Activated naive CD4-positive, alpha-beta T cell treated with Interleukin-2 at 50 U/mL for 16 hours (primary cell): ENCODE results near the gene ELMO2.

ENCODE experiments used
- DNase-seq: peaks from one replicate; pipeline ENCODE4 v3.0.0-alpha.2; 2020

ELMO2 gene

DNA sequence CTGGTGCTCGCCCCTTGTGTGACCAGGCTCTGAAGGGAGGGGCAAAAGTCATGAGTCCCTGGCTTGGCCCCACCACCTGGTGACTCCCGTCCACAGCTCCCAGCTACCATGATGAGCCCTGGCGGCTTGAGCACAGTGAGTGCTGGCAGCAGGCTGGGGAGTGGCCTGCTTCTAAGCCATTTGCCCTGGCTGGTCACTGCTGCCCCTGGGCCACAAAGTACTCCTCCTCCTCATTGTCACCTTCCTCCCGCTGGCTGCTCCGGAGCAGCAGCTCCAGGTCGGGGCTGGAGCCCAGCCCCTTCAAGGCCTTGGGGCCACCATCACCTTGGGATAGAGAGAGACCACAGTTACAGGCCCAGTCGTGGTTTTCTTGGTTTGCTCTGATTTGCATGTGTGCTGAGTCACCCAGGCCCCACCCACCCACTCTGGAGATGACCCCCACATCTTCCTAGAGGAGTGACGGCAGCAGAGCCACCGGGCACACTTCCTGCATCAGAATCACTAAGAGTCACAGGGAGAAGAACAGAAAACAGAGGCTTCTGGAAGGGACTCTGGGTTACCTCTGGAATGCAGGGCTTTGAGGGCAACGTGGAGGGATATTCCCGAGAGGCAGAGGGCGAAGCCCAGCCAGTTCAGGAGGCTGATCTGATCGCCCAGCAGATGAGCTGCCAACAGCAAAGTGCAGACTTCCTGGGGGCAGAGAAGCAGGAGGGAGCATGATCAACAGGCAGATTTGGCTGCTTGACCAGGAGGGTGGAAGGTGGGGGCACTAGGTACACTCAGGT, 56.0 kb downstream of the ELMO2 start:
- no peak for DNase-seq

DNA sequence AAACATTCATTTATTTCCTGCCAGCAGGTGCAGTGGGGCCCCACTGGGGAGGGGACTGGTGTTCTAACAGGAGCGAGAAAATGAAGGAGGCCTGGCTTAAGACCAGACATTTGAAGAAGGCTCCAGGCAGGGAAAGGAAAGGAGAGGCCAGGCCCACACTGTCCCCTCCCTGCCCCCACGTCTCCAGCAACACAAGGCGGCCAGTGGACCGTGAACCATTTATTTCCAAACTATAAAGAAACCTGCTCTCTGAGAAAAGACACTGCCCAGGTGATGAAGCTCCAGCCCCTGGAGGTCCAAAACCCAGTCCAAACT, 56.7 kb downstream of the ELMO2 start:
- DNase-seq = no peak

DNA sequence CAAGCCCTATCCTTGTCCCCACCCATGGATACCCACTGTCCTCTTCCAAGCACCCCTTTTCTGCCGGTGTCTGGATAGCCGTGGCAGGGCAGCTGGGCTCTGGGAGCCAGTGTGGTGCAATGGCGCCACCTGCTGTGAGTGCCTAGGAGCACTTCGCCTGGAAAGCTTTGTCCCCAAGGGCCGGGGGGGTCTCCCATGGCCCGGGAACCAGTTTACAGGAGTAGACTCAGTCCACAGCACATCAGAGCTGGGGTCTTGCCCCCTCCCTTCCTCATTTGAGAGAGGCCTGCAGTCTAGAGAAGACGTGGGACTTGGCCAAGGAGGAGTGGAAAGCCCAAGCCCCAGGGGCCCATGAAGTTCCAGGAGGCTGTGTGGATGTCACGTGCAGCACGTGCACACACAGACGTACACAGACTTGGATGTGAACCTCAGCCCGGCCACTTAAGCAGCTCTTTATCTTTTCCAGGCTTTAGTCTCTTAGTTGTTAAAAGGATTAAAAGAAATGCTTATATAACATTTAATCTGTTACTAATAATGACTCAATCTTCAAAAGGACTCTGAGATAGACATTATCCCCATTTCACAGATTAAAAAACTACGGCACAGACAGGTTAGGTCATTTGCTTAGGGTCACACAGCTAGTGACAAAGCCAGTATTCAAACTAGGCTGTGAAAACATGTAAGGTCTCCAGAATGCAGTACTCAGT, 57.2 kb downstream of the ELMO2 start:
- DNase-seq = peak; percentile 48

DNA sequence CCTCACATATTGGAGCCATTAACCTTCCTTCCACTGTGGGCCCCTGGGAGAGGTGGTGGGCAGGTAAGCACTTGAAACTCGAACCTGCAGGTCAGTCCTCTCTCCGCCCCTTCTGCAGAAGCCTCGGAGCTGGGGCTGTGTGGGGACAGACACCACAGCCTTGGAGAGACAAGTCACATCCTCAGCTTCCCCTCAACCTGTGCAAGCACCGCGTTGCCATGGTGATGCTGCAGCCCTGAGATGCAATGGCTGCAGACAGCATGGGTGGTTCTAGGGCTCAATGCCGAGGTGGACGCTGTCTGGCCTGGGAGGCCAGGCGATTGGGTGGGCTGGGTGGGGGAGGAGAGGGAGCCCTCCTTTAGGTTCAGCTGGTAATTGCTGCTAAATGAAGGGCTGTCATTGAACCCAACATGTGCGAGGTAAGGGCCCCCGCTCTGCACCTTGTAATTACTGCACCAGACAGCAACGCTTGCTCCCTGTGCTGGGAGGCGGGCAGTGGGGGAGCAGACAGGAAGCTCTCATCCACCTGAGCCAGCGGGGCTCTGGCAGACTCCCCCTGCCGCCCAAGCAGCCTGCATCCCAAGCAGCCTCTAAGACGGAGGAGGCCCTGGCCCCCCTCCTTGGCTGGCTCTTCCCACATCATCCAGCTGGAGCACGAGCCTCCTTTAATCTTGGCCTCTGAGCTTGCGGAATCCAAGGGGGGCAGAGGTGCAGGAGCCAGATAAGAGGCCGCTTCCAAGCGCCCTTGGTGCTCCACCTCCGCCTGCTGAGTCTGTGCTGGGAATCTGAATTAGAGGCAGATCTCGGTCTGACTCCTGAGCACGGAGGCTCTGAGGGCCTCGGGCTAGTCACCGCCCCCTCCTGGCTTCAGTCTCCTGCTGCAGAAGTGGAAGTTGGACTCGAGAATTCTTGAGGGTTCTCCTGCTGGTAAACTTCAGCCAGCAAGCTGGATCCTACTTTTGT, 58.3 kb downstream of the ELMO2 start:
- no peak for DNase-seq

DNA sequence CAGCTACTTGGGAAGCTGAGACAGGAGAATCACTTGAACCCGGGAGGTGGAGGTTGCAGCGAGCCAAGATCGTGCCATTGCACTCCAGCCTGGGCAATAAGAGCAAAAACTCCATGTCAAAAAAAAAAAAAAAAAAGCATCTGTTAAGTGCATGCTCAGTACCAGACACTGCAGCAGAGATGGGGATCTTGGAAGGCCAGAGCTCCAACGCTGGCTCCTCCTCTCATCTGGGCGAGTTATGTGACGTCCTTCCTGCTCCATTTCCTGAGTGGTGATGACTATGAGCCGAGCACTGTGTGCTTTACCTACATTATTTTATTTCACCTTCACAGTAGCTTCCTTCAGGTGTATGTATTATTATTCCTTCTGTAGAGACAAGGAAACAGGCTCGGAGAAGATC, 59.6 kb downstream of the ELMO2 start:
- DNase-seq = no peak

DNA sequence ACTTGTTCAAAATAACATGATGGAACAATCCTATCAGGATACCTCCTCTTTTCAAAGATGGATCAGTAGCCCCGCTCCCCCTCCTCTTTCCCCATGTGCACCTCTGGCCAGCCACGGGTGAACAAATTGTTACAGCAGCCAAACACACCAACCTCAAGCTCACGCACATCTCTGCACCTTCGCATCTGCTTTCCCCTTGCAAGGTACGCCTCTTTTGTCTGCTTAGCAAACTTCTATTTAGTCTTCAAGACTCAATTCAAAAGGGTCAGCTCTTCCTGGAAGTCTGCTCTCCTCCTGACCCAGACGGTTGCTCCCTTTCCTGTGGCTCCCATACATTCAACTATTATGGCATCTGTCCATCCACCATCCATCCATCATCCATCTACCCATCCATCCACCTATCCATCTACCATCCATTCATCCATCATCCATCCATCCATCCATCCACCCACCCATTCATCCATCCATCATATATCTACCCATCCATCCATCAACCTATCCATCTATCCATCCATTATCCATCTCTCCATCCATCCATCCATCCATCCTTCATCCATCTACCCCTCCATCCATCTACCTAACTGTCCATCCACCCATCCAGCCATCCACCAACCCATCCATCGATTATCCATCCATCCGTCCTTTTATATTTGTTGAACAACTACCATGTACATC, 61.8 kb downstream of the ELMO2 start:
- DNase-seq = no peak

DNA sequence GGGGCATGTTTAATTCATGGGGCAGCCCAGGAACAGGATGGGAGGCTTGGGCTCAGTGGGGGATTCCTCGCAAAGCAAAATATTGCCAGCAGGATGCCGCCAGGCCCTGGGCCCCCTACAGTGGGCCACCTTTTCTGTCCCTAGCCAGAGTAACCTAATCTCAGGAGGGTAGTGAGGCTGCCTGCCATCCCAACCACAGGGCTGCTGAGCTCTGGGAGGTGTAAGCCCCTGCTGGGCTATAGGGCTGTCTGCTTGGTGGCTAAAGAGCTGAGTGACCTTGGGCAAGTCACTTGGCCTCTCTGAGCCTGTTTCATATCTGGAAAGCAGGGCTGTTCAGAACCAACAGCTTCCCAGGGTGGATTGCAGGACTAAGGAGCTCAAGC, 62.4 kb downstream of the ELMO2 start:
- no peak for DNase-seq

DNA sequence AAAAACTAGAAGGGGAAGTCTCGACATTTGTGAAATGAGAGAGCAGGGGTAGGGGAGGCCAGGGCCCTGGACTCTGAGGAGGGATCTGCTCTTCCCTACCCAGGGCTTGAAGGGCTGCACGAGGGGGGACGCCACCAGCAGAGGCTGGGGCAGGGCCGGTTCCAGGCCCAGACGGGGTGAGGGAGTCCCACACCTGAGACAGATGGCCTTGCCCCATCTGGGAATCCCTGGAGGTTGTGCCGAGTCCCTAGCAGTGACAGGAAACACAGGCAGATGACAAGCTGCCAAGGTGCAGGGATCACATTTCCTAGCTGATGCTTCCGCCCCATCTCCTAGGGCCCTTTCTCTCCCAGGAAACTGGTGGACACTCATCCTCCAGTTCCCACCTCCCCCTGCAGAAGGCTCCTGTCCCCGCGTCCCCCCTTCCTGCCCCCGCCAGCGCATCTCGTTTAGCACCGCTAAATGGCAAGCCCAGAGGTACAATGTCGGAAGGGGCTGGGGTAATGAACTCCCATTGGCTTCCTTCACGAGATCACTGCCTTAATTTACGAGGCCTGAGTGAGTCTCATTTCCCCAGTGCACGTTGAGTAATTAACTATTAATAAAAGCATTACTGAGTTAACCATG, 63.0 kb downstream of the ELMO2 start:
- DNase-seq = no peak

DNA sequence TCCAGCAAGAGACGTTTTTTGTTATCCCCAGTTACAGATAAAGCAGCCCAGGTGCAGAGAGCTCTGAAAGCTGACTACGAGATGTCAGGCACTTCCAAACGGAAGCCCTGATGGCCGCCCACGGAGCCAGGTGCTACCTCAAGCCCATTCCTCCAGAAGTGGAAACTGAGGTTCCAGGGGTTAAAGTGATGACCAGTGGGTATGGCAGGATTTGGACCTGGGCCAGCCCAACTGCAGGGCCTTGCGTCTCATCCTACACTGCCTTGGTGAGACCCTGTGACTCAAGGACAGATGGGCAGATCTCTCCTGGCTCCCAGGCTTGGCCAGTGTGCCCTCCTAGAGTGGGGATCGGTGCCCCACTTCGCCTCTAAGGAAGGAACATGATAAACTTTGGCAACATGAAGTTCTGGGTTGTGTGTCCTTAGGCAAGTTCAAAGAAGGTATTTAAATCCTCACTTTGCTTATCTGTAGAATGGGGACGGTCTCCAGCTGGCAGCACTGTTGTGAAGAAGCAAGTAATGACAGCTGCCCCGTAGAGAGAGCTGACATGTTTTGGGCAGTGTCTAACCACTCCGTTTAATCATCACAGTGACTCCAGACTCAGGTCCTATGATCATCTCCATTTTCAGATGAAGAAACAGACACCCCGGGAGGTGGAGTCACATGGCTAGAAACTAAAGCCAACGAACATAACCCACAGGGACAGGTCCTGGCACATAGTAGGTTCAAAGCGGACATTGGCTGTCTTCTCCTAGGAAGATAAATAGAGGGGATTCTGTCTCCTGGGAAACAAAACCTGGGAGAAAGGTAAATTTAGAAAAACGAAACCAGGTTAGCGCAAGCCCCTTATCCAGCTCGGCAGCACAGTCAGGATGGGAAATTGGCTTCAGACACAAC, 63.7 kb downstream of the ELMO2 start:
- DNase-seq = no peak

DNA sequence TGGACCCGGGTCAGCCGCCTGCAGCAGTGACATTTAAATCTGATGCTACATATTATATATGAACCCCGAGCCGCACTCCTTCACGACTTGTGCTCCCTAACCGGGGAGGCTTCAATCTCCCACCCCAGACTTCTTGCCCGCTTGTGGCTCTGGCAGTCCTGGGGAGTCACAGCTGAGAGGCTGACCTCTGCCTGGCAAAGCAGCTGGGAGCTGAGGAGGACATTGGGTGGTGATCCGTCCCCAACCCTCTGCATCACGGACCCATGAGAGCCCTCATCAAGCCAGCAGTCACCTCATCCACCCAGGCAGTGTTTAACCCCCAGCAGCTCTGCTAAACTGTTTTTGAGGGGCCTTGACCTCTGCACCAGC, 64.4 kb downstream of the ELMO2 start:
- DNase-seq = no peak

DNA sequence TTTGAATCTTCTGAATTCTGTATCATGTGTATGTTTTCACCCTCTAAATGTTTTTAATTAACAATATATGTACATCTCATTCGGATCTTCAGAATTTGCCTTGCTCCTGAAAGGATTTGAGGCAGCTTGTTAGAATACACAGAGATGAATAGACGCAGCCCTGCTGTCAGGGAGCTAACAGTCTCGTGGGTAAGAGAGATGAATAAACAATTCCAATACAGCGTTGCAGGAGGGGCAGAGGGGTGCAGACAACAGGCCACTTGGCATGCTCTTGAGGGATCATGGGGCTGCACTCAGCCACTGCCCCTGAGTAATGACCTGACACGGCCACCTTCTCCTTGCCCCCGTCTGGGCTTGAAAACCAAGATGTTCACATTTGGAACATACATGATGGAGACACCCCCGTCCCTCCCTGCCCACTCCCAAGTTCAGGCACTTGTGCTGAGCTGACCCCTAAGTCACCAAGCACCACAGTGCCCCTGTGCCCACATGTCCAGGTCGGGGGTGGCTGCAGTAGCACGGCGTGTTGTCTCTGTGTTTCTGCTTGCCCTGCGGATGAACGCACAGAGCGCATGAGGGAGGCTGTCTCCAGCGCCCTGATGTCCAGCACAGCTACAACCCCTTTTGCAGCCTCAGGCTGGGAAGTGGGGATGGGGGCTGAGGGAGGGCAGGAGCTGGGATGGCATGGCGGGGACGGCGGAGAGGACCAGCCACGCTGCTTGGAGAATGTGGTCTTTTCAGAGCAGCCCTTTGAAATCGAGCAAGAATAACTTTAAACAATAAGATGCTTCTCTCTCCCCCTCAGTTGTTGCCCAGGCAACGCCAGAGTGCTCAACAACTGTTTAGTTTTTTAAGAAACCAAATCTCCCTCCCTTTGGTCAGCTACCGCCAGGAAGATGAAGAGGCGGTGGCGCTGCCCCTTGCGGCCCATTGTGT, 65.1 kb downstream of the ELMO2 start:
- DNase-seq = no peak

DNA sequence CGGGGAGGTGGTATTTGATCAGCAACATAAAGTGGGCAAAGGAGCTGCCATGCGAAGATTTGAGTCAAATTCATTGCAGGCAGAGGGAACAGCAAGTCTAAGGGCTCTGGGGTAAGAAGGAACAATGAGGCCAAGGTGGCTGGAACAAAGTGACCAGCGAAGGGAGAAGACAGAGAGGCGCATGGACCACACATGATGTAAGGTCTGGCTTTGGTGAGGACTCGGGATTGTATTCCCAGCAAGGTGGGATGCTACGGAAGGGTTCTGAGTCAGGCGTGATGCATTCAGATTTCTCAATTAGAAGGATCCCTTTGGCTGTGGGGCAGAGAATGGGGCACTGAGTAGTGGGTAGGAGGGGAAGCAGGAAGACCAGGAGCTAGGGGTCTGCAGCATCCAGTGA, 67.4 kb downstream of the ELMO2 start:
- DNase-seq = no peak

DNA sequence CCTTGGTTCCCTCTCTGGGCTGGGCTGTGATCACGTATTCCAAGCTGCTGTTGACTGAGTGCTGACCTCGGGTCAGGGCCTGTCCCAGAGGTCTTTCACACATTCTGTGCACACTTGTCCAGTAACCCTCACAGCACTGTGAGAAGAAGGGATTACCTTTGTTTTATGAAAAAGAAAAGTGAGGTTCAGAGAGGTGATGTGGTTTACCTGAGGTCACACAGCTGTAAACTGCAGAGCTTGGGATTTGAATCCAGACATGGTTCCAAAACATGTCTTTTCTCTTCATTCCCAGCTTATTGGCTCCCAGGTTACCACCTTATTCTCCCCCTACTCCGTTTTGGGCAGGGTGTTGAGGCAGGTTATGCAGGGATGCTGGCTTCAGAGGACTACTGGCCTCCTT, 69.7 kb downstream of the ELMO2 start:
- no peak for DNase-seq

DNA sequence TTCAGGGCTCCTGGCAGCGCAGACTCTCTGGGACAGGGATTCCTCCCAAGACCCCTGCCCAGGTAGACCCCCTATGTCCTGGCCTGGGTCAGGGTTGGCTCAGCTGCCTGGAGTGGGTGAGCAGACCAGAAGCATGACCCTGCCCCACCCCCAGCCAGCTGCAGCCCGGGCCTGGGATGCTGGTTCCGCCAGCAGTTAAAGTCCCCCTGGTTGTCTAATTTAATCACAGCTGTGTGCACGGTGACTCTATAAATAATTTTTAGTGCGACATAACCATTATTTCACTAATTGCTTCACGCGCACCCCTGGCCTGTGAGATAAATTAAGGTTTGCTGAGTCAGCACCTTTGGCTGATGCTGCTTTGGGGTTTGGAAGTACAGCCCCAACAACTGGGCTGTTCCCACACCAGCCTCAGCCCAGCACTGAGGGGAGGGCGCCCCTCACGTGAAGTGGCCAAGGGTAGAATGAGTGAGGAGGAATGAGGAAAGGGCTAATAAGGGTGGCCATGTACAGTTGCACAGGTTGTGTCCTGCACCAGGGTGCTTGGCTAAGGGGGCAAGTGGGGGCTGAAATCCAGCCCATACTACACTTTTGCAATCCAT, 72.0 kb downstream of the ELMO2 start:
- DNase-seq = no peak

DNA sequence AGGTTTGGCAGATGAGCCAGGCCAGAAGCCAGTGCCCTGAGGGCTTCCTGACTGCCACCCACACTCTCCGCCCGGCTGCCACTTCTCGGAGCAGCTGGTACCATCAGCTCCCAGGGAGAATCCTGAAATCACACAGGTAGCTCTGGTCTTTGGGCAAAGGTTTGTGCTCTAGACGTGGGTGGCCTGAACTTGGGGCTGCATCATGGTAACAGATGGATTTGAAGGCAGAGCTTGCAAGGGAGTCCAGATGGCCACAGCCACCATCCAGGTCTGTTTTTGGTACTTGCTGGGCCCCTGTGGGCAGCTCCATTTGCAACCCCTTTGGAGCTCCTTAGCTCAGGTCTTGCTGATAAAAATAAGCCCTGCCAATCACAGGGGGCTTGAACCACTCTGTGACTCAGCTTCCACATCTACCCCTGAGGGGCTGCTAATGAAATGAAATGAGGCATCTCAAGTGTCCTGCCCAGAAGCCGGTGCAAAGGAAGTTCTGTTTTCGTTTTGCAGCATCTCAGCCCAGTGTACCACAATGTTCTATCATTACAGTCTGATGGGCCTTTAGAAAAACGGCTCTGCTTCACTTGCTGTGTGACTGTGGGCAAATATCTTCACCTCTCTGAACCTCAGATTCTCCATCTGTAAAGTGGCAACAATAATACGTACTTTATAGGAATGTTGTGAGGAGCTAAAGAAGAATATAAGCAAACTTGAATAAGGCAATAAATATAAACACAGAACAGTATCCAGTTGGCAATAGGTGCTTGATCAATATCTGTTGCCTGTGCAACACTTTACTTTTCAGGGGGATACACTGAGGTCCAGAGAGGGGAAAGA, 73.0 kb downstream of the ELMO2 start:
- no peak for DNase-seq

DNA sequence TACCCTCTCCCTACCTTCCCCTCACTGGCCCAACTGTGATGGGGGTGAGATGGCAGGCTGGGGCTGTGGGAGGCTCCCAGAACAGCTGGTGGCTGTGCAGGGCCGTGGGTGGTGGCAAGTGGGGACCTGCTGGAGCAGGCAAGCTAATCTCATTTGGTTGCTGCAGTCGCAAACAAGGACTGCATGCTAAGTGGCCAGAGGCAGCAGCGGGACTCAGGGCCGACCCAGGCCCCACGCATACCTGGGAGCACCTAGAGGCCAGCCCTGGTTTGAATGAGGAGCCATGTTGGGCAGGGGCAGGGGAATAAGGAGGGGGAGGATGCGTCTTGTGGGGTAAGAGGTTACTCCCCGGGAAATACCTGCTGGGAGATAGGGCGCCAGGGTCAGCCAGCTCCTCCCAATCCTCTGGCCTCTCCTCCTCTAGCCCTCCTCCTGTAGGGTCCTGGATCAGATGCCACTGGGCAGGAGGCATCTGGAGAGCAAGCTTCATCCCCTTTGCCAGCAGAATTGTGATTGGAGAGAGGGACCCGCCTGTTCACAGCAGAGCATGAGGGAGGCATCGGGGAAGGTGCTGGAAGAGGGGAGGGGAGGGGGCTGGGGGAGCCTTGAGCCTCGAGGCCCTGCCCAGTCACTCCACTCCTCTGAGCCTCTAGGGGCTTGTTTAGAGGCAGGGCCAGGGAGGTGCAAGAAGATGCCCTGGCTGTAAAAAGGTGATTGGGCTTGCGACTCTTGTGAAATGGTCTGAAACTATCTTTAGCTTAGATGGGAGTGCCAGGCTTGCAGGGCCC, 73.8 kb downstream of the ELMO2 start:
- no peak for DNase-seq

DNA sequence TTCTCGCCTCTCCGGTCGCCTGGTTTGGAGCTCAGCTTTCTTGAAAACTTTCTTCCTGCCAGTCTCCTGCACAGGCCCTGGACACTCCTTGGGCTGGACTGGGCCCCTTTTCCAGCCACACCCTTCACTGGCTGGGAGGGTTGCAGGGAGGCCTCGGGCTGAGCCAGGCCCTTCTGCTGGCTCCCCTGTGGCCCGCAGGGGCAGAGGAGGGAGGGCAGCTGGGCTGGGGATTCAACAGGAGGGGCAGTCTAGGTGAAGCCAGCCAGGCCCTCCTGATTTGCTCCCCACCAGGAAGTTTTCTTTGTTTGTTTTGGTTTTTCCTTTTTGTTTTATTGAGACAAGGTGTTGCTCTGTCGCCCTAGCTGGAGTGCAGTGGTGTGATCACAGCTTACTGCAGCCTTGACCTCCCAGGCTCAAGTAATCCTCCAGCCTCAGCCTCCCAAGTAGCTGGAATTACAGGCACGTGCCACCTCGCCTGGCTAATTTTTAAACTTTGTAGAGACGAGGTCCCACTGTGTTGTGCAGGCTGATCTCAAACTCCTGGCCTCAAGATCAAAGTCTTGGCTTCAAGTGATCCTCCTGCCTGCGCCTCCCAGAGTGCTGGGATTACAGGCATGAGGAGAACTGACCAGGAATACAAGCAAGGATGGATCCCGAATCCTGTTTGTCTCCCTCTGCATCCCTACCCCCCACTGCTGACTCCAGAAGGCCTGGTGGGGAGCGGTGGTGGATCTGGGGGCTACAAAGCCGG, 74.6 kb downstream of the ELMO2 start:
- no peak for DNase-seq
